Measurements from ENCODE around the gene PRICKLE1.

GRCh38 chr12:42463671-42464070 lies 125.9 kb downstream of the PRICKLE1 start:
- TF ChIP-seq FOXP2 (optimal IDR thresholded peaks at IDR 0.05; ENCODE audit: borderline replicate concordance, extremely low read depth, extremely low read length, insufficient read depth) (no peak), POLR2AphosphoS5 (IDR thresholded peaks at IDR 0.05; ENCODE audit: low read depth, low read length) (no peak), TAF1 (IDR thresholded peaks at IDR 0.05; ENCODE audit: borderline replicate concordance, insufficient read depth, low read length) (no peak), SIN3A (IDR thresholded peaks at IDR 0.05; ENCODE audit: borderline replicate concordance, insufficient read depth, low read length) (no peak)
